Fibroblast of mammary gland (primary cell): ENCODE results near the gene OPCML.

ENCODE experiments used
- DNase-seq: peaks from one replicate; pipeline ENCODE4 v3.0.0-alpha.2; 2010; ENCODE audit warnings: low read depth
- H3K4me3 ChIP-seq: 2 replicates; pipeline ENCODE4 v1.5.1; 2011; ENCODE audit warnings: low read depth, mild to moderate bottlenecking, low read length, moderate library complexity; ENCODE audit not compliant: control insufficient read depth
- CTCF ChIP-seq: conservative IDR thresholded peaks from 2 replicates; pipeline ENCODE4 v1.5.1; 2011; ENCODE audit warnings: low read depth, low read length, inconsistent platforms; ENCODE audit not compliant: control insufficient read depth, insufficient read depth

OPCML gene

GRCh38 chr11:132784441-132784840 is 747.9 kb downstream of the OPCML start:
- no peak for TF ChIP-seq CTCF
- no peak for DNase-seq
- no peak overlapping the region for H3K4me3 ChIP-seq

- DNase-seq, result no peak
- no peak for TF ChIP-seq CTCF
- no peak overlapping the region for H3K4me3 ChIP-seq
These were observed 750.2 kb downstream of the OPCML start for GRCh38 chr11:132782102-132782501.

GRCh38 chr11:132780046-132780445 is 752.3 kb downstream of the OPCML start:
- DNase-seq, result no peak
- H3K4me3 ChIP-seq, result no peak overlapping the region
- TF ChIP-seq CTCF, result no peak

GRCh38 chr11:132779497-132779896 is 752.8 kb downstream of the OPCML start:
- DNase-seq, result no peak
- TF ChIP-seq CTCF, result no peak
- H3K4me3 ChIP-seq, result no peak overlapping the region

- H3K4me3 ChIP-seq, result no peak overlapping the region
- TF ChIP-seq CTCF, result no peak
- DNase-seq, result no peak
These were observed 755.0 kb downstream of the OPCML start for GRCh38 chr11:132777067-132777975.

GRCh38 chr11:132773751-132774150 is 758.5 kb downstream of the OPCML start:
- no peak for TF ChIP-seq CTCF
- no peak overlapping the region for H3K4me3 ChIP-seq
- no peak for DNase-seq
